Purkinje cell (primary cell): Measurements from ENCODE around the gene DCTN3. TPM values are rescaled to one million over a fixed set of nuclear protein-coding genes. Genes with fewer than 3 reads are reported as not detected.

Source experiments
- polyA plus RNA-seq: library from polyadenylated mRNA; unstranded; fragments of >200 nt; fragmentation: Nextera tagmentation; gene quantifications from 2 replicates; pipeline ENCODE4 v1.2.1, GENCODE V29; 2014

DCTN3 gene
- polyA plus RNA-seq, result 153 and 180 TPM in 2 replicates

GRCh38 chr9:34620061-34620994 lies at the start of gene DCTN3:
TSS of gene DCTN3 (minus strand) at chr9:34620495. CDS start at chr9:34620464, 31 bp downstream.

GRCh38 chr9:34662526-34663302 lies 42.4 kb upstream of the DCTN3 start, which contains the start of gene CCL27:
TSS of gene CCL27 (minus strand) at chr9:34662657. CDS start at chr9:34662633, 24 bp downstream.

DNA sequence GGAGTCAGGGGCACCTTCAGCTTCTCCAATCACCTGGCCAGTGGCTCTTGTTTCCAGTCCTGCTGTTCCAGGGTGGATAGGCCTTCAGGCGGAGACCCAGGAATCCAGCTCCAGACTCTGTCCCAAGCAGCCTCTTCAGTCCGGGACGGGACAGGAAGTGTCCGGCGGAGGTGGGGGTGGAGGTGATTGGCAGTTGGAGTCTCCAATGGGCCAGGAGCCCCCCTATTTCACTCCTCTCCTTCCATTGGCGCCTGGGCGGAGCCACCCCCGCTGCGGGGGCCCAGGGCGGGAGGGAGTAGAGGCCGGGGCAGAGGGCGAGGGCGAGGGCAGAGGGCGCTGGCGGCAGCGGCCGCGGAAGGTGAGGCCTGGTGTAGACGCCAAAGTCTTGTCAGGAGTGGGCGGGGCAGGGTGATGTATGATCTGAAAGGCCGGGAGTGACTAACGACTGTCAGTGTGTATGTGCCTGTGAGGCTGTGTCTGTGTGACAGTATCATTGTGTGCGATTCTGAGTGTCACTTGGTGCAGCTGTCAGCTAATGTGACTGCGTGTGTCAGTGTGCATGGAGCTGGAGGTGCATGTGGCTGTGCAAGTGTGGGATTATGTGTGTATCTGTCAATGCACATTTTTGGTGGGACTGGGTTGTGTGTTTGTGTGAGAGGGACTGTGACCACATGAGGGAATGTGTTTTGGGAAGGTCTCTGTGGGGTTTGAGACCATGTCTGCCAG lies 31.7 kb upstream of the DCTN3 start, which contains the start of gene IL11RA:
Gene IL11RA (plus strand): TSS at position 310 of the 726 bp plus-strand sequence. CDS start 3,033 bp downstream, outside the sequence.

GRCh38 chr9:34646211-34647083 lies 26.2 kb upstream of the DCTN3 start, which contains the start of gene GALT:
TSS of gene GALT (plus strand) at chr9:34646675. CDS start at chr9:34646705, 30 bp downstream.

GRCh38 chr9:34637356-34638137 lies 17.3 kb upstream of the DCTN3 start, which contains the start of gene SIGMAR1:
TSS of gene SIGMAR1 (minus strand) at chr9:34637787. CDS start at chr9:34637697, 90 bp downstream.

DNA sequence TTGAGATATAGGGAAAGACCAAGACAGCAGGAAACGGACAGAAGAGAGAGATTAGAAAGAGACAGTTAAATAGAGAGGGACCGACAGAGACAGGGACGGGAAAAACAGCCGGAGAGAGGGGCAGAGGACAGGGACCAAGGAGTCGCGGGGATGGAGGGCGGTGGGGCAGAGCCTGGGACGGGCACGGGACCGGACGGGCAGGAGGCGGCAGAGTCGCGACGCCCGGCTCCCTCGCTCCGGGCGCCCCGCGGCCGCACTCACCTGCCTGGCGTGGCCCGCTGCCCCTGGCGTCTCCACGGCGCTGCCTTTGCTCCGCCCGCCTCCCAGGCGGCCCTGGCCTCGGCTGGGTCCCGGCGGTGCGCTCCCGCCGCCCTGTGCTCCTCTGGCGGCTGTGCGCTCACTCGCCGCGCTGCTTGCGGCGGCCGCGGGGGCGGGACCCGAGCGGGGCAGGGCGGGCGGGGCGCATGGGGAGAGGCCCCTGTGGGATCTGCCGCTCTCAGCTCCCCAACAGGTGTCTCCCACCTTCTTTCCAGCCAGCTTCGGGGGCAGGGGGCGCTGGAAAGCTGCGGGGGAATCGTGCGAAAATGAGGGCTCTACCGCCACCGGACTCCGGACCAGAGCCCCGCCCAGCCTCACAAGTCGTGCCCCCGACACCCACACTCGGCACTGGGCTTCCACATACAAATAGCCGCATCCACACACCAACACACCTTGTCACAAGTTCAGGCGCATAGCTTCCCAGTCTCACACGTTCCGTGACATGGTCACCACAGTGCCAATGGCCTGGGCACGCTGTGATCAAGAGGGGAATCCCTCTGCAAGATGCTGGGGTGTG lies 8.6 kb upstream of the DCTN3 start, which contains the start of gene ARID3C:
Gene ARID3C (minus strand): TSS at position 411 of the 835 bp plus-strand sequence. CDS start 1,052 bp downstream, outside the sequence.

GRCh38 chr9:34611811-34612787 lies 8.2 kb downstream of the DCTN3 start, which contains the start of gene RPP25L:
TSS of gene RPP25L (minus strand) at chr9:34612097. CDS start at chr9:34611296, 801 bp downstream.

DNA sequence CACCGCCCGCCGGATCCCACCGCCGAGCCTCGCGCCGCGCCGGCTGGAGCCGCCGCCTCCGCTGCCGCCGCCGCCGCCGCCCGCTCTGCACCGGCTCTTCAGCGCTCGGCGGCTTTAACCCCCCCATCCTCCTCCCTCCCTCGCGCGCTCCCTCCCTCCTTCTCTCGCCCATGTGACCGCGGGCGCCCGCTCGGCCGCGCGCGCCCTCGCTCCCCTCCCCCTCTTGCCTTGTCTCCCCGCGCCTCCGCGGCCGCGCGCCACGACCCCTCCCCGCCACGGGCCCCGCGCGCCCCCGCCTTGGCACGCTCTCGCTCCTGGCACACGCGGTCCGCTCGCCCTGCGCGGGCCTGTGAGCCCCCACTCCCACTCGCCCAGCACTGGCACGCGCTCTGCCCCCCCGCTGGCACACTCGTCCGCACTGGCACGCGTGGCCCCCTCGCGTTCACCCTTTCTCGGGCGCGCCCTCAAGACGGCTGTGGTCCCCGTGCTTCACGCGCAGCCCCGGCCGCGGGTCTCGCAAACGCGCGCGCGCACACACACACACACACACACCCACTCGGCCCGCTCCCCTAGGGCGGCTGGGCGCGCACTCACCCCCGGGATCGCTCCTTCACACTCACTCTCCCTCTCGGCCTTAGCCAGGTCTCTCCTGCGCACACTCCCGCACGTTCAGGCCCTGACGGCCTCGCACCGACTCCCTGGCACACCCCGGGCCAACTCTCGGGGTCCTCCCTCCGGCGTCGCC lies 30.5 kb downstream of the DCTN3 start, which contains the start of gene CNTFR:
Gene CNTFR (minus strand): TSS at position 89 of the 745 bp plus-strand sequence. CDS start 20,743 bp downstream, outside the sequence.

Other genes starting within 250 kb of the DCTN3 start
- gene MYORG, start 243.6 kb downstream of the DCTN3 start, polyA plus RNA-seq, result 1.4 and 1.7 TPM in 2 replicates
- gene FAM219A, start 161.9 kb downstream of the DCTN3 start, polyA plus RNA-seq, result 9.8 and 13.3 TPM in 2 replicates
- gene DNAI1, start 161.7 kb downstream of the DCTN3 start, polyA plus RNA-seq, result 2.1 TPM in 1 of 2 replicates, not detected in the other
- gene ENHO, start 97.5 kb downstream of the DCTN3 start, polyA plus RNA-seq, result 6.1 and 15.2 TPM in 2 replicates
- gene CNTFR, start 30.8 kb downstream of the DCTN3 start, polyA plus RNA-seq, result 0.66 and 3.7 TPM in 2 replicates
- gene RPP25L, start 8.4 kb downstream of the DCTN3 start, polyA plus RNA-seq, result 22.5 and 39.7 TPM in 2 replicates
- gene ARID3C, start 8.6 kb upstream of the DCTN3 start, polyA plus RNA-seq, result not detected in 2 replicates
- gene SIGMAR1, start 17.3 kb upstream of the DCTN3 start, polyA plus RNA-seq, result 16.3 and 28.8 TPM in 2 replicates
- 23.9 and 40.7 TPM in 2 replicates for gene GALT, start 26.2 kb upstream of the DCTN3 start, polyA plus RNA-seq
- 0.43 and 2.5 TPM in 2 replicates for gene IL11RA, start 31.7 kb upstream of the DCTN3 start, polyA plus RNA-seq
- gene CCL27, start 42.2 kb upstream of the DCTN3 start, polyA plus RNA-seq, result 0.66 TPM in 1 of 2 replicates, not detected in the other
- not detected in 2 replicates for gene CCL19, start 70.8 kb upstream of the DCTN3 start, polyA plus RNA-seq
- not detected in 2 replicates for gene CCL21, start 89.6 kb upstream of the DCTN3 start, polyA plus RNA-seq